HG03575 (cell line): ENCODE data around the gene C1orf174.

Experiments used
- ATAC-seq: cut with Tn5 transposase; IDR thresholded peaks from one replicate; pipeline ENCODE4 v1.9.1; 2021; ENCODE audit not compliant: unreplicated experiment, insufficient number of reproducible peaks, low FRiP score; ENCODE audit errors: extremely low read depth

C1orf174 gene

DNA sequence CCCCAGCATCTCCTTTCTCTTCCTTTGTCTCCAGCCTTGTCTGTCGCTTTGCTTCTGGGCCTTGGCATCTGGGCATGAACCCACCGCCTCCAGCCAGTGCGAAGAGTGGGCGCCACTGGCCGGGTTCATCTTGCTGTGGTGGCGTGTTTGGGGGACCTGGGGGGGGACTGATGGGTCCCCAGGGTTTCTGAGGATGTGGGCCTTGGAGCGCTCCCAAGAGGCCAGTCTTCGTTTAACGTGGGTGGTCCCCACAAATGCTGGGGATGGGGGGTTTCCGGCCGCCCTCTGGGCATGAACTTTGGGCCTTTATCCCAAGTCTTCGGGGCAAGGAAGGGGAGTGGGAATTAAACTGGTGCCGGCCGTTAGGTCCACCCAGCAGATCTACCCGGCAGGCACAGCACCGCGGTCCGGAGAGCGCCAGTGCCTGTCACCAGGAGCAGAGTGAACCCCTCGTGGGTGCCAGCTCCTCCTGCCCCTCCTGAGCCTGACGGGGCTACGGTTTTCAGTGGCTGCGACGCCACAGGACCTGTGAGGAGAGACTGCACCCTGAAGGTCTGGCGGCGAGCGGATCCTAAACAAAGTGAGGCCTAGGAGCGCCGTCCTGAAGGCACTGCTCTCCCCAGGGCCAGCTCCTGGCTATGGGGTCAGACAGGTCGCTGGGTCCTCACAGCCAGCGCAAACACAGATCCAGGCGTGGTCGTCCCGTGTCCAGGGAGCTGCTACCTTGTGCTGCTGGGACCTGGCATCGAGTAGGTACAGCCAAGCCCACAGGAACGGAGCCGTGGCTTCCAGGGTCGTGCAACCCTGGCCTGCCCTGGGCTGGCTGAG lies 12.1 kb upstream of the C1orf174 start:
- ATAC-seq: no peak

DNA sequence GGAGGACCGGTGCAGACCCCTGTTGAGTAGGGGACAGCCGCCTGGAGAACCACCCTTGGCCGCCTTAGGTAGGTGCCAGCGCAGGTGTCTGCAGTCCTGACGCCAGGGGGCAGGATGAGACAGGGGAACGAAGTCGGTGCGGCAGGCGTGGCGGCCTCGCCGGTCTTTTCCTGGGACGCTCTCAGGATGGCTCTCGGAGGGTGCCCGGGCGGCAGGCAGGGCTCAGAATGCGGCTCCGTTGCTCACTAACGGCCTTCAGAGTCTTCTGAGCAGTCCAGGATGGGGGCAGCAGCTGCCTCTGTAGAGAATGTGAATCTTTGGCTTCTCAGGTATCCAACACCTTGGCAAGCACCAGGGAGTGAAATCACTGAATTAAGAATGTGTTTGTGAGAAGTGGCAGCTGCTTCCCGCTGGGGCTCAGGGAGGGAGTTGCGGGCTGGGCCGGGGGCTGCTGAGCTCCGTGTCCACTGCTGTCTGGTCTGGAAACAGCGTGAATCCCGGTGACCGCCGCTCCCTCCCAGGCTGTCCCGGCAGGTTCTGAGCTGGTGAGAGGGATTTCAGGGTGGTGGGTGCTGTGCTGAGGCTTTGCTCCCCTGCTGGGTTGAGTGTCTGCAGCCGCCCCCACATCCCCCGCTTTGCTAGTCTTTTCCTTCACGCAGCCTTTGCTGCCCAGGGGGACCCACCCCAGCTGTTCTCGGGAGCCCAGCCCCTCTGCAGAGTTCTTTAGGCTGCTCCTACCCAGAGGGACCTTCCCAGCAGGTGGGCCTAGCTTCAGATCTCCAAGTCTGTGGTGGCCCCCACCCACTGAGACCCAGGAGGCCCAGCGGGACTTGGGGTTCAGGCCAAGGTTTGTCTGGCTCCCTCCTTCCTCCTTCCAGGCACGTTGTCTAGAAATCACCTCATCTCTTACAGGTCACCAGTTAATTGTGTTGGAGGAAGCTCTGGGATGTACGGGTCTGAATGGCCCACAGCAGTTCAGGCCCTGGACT lies 11.1 kb upstream of the C1orf174 start:
- no peak for ATAC-seq

DNA sequence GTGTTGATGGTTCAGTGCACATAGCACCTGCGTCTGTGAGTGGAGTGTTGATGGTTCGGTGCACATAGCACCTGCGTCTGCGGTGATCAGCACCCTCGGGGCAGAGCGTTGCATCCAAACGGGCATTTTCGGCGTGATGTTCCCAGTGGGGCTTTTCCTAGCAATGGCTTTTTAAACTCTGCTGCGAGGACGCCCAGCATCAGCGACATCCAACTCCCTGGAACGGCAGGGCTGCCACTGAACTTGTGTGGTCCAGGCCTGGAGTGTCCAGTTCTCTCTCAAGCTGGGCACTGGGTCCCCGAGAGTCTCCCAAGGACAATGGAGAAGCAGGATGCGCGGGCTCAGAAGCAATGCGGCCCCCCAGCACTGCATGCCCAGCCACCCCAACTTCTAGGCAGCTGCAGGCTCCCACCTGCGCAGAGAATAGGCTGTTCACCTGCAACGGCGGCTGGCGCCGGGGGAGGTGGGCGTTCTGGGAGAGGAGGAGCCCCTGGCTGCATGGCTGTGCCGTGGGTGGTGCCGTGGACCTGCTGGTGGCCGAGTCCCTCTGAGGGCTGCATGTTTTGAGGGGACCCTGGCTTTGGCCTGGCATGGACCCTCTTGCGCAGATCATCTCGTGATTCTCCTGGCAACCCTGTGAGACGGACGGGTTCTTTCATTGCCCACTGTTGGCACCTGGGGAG lies 10.1 kb upstream of the C1orf174 start:
- no peak for ATAC-seq

DNA sequence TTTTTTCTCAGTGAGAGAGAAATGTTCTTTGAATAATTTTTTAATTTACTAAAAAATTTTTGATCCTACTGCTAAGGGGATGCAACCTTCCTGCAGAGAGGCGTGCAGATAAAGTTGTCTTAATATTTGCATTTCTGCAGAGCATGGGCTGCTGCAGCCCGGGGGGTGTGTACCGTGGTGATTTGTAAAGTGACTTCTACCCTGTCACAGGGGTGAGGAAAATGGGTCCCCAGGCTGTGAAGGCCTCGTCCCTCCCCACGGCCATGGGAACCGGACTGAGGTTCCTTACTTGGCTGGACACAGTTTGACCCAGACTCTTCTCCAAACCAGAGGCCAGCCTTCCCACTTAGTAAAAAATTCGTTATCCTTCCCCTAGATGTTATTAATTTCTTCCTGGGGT lies 9.5 kb upstream of the C1orf174 start:
- ATAC-seq: no peak

DNA sequence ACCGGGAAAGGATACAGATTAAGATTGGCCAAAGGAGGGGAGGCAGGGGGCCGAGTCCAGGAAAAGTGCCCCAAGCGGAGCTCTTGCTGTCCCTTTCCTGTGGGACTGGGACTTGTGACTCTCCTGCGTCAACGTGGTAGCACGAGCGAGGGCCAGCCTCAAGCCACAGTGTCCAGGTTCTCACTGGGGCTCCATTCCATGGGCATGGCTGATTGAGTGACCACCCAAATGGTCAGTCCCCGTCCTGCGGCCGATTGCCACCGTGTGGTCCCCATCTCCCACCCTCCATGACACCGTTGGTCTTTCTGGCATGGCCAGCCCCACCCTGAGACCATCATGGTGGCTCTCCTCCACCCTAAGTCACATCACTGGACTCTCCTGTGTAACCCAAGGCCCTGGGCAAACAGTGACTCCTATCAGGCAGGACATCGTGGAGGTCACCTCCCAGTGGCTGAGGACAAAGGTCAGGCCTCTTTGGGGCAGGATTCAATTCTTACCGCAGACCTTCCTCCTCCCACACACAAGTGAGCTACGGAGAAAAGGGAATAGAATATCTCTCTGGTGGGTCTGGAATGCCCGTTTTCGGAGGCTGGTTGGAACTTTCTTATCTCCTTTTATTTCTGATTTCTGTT lies 8.9 kb upstream of the C1orf174 start:
- no peak for ATAC-seq

DNA sequence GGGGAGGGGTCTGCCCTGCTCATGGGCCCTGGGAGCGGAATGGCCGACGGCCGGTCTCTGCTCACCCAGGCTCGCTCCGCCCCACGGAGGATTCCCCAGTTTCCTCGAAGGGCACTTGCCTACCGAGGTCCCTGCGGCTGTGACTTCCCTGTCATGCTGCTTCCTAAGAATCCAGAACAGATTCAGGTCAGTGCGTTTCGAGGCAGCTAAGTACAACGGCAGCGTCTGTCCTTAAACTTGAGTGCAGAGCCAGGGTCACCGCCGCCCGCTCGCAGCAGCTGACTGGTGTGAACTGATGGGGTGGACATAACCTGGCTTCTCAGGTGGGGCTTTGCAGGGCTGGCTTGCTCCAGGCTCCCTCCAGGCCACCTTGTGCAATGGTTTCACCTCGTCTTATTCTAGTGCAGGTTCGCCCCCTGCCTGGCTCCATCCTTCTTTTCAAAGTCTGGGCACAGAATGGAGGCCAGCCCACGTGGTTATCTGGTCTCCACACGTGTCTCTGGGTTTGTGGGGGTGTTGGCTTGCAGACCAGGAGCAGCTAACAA lies 7.6 kb upstream of the C1orf174 start:
- ATAC-seq: no peak

DNA sequence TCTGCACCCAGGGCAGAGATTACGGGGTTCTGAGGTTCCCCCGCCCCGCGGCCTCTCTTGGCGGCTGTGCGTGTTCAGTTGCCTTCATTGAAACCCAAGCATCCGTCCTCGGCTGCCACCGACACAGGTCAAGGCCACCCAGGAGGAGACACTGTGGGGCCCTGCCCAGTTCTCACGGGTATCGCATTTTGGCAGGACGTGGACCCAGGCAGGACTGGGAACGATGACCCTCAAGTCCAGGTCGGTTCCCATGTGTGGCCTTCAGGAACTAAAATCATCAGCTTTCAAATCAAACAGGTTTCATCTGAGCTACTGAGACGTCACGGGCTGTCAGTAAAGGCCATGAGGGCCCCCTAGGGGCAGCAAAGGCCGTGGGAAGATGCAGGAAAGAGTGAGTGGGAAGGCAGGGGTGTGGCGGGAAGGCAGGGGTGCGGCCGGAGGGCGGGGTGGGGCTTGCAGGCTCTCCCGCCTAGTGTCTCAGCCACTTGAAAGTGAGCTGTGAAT lies 7.0 kb upstream of the C1orf174 start:
- no peak for ATAC-seq

DNA sequence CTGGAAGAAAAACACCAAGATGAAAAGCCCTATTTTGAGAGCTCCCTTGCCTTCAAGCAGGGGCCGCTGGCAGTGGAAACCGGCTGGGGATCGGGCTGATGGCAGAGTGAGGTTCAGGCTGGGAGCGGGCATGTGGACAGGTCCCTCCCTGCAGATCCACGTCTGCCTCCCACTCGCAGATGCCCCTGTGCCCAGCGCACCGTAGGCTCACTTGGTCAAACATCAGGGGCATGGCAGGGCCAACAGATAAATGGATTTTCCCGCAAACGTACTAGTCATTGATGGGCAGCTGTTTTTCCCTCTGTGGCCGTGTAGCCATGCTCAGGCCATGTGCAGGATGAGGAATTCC lies 6.6 kb upstream of the C1orf174 start:
- no peak for ATAC-seq

DNA sequence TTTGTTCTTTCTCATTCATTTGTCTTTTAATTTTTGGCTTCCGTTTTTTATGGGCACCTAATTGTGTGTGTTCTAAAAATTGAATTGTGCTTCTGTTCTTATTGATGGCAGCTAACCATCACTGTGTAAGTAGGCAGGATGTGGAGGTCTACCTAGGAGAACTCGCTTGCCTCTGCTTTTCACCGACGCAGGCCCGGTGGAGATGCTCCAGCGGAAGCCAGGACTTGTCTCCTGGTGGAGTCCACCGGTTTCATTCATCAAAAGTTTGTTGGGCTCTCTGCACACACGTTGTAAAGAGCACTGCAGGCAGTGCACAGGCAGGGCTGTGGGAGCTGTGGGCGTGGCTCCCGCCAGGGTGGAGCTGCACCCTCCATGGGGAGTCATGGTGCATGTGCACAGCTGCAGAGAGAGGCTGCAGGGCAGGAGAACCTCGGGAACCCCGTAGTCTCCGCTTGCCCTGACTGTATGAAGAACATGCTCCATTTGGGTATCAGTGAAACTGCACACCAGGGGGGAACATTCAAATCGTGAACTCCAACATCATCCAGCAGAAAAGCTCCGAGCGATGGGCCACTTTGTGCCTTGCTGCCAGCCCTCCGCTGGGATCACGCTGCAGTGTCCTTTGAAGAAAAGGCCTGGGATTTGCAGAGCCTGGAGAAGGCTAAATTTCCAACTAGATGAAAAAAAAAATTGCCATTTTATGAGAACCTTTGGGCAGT lies 6.0 kb upstream of the C1orf174 start:
- ATAC-seq: no peak

DNA sequence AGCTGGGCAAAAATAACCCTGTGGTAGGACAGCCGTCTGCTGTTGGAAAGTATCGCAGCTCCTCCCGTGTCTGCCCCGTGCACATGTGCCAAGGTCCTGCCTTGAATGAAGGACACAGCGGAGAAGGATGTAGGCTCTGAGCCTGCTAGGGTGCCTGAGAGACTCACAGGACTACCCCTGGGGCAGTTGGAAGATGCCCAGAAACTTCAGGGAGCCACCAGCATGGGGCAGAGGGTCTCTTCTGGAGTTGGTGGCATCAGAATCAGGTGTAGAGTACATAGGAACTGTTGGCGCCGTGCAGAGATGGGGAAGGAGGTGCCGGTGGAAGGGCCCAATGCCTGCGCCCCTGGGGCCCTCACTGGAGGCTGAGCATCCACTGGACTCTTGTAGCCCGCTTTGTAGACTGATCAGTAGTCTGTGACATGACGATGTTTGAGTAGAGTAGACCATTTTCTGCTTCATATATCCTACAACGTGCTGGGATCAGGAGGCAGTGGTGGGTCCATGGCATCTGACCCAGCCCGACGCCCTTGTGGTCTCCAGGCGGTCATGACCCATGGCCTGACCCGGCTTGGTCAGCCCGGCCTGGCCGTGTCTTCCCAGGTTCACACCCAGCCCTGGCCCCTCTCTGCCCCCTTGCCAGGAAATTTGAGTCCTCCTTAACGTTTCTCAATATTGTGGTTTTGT lies 5.3 kb upstream of the C1orf174 start:
- no peak for ATAC-seq

DNA sequence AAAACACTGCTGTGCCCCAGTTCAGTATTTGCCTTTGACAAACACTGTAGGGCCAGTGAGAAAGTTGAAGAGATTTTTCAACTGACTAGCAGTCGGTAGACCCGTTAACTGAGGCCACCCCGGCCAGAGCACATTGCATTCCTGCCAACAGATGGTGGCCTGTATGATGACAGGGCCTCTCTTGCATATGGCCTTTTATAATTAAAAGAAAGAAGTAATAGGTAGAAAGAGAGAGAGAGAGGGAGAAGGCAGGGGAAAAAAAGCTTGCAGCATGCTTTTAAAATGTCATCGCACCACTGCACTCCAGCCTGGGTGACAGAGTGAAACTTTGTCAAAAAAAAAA lies 4.7 kb upstream of the C1orf174 start:
- no peak for ATAC-seq

DNA sequence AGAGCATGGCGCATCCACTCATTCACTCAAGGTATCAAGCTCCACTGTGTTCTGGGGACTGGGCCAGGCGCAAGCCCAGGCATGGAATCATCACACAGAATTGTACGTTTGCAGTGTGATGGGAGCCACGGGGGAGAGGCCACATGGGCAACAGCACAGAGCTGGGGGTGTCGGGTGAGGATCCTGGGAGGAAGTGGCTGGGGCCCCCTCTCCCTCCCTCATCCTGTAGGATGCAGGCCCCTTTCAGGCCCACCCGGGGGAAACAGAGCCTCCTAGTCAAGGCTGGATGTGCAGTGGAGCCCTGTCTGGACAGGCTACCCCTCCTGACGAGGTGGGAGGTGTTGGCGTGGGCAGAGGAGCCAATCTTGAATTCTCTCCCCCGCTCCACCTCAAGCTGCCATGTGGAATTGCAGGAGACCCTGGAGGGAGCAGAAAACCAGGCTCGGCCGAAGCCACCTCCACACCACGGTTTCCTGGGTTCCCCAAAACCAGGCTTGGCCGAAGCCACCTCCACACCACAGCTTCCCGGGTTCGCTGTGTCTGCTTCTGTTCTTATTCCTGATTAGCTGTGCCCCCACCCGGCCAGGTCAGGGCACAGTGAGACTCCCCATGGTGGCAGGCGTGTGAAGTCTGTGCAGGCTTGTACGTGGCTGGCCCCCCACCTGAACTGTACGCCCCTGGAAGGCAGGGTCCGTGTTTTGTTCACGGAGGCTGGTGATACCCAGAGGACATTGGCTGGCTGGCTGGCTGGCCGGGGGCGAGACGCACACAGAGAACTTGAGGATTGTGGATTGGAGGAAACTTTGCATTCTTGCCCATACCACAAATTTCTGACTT lies 4.2 kb upstream of the C1orf174 start:
- ATAC-seq: no peak

DNA sequence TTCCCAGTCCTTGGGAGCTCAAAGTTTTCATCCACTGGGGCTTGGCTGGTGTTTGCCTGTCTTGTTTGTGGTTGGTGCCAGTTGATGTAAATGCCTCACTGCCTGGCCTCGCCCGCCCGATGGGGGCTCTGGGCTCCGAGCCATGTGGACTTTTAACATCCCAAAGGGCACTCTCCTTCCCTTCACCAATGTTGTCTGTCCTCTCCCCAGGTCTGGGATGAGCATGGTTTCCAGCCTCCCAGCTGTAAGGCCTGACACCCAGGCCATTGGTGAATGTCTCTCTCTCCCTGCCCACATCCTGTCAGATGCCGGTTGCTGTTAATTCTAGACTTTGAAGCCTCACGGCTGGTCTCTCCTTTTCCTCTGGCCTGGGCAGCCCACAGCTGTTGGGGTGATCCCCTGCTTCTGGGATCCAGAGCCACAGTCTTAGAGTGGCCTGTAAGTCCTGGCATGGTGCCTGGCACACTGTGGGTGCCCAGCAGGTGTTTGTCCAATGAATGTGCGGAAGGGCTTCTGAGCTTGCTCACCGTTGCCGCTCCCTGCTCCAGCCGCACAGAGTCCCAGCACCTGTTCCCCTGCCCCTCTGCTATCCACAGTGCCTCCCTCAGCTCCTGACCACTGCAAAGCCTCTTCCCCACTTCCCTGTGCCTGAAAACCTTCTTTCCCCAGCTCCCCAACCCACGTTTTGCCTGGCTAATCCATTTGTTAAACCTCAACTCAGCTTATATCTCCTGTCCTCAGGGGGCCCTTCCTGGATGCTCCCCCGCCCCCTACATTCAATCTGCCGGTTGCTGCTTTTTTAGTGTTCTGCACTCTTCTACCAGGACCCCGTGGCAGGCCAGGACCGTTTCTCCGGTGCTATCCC lies 3.3 kb upstream of the C1orf174 start:
- ATAC-seq: no peak

DNA sequence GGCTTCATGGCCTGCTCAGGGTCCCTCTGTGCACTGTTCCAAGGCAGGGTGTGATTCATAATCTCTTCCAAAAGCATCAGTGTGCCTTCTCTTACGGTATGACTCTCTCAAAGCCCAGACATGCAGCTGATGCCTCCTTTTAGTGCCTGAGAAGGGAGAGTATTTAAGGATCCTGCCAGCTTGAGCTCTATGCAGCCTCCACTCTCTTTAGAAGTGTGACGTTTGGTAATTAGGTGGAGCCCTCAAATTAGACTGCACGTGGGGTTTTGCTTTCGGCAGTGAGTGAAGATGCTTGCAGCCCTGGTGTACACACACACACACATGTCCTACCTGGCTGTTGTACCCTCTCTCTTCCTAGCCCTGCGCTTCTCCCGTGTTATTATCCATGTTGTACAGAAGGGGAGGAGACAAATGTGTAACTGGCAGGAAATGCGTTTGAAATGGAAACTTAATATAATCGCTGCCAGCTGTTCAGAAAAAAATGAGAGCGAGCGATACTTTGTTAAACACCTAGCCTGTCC lies 2.6 kb upstream of the C1orf174 start:
- no peak for ATAC-seq

DNA sequence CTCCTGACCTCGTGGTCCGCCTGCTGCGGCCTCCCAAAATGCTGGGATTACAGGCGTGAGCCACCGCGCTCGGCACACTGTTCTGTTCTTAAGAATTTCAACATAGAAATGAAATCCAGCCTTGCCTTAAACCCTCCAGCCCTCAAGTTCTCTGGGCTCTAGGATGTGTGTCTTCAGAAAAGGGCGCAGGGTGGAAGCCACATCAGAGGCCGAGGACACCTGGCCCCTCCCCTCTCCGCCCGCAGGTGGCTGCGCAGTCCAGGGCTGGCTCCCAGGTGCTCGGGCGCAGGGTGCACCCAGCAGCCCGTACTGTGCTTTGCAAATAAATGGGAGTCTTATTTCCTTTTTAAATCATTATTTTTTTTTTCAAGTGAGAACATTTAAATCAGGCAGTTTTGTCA lies 2.0 kb upstream of the C1orf174 start:
- no peak for ATAC-seq
